H1 (cell line): Measurements from ENCODE around the gene TOGARAM1. TPM values are rescaled to one million over a fixed set of nuclear protein-coding genes. Genes with fewer than 3 reads are reported as not detected.

Experiments
- CTCF ChIA-PET: fragments of 300-600 bp; sonication (Branson Sonifier 250); formaldehyde crosslinking; loops from one replicate; lab custom pipeline; 2021; ENCODE audit not compliant: partially characterized antibody; lab: Charles Lee
- POLR2A ChIA-PET: fragments of 300-600 bp; sonication (Branson Sonifier 250); formaldehyde crosslinking; loops from one replicate; lab custom pipeline; 2021; ENCODE audit warnings: inconsistent platforms; ENCODE audit not compliant: partially characterized antibody; lab: Charles Lee
- DNase-seq, 2 experiments: peaks; one replicate each; pipeline versions ENCODE4 v3.0.0 to v3.0.0-alpha.2; 2010 to 2022; ENCODE audit warnings: low spot score in 2 of 2, low read depth in 1 of 2, mixed read lengths in 1 of 2
- FAIRE-seq: peaks from 2 replicates; lab custom pipeline; 2011; peaks lifted over from hg19 to GRCh38; lab: Jason Lieb, UNC
- H2AFZ ChIP-seq: 2 replicates; pipeline ENCODE4 v1.8.1; 2012; ENCODE audit warnings: low read length, inconsistent platforms
- H2AK5ac ChIP-seq: 2 replicates; pipeline ENCODE4 v1.6.1; 2013; ENCODE audit warnings: low read depth, low read length
- H2BK120ac ChIP-seq: replicated peaks from 2 replicates; pipeline ENCODE3; 2013; ENCODE audit warnings: low read depth, low read length, inconsistent platforms
- H2BK12ac ChIP-seq: 2 replicates; pipeline ENCODE4 v1.6.1; 2013; ENCODE audit warnings: low read depth, low read length
- H2BK15ac ChIP-seq: 2 replicates; pipeline ENCODE4 v1.6.1; 2013; ENCODE audit warnings: low read length
- H2BK20ac ChIP-seq: 2 replicates; pipeline ENCODE4 v1.6.1; 2013; ENCODE audit warnings: low read length
- H2BK5ac ChIP-seq: 2 replicates; pipeline ENCODE4 v1.6.1; 2013; ENCODE audit warnings: low read depth, low read length
- H3K14ac ChIP-seq: 2 replicates; pipeline ENCODE4 v1.6.1; 2013; ENCODE audit warnings: inconsistent platforms; ENCODE audit not compliant: insufficient read length
- H3K18ac ChIP-seq: 2 replicates; pipeline ENCODE4 v1.6.1; 2013; ENCODE audit warnings: low read length; ENCODE audit errors: extremely low read depth
- H3K23ac ChIP-seq: 2 replicates; pipeline ENCODE4 v1.6.1; 2013; ENCODE audit warnings: inconsistent platforms; ENCODE audit not compliant: insufficient read length
- H3K23me2 ChIP-seq: 2 replicates; pipeline ENCODE4 v1.6.1; 2013; ENCODE audit warnings: low read depth, low read length
- H3K27ac ChIP-seq: 2 replicates; pipeline ENCODE4 v1.6.1; 2011; ENCODE audit warnings: low read depth, low read length, inconsistent platforms
- H3K27me3 ChIP-seq, 4 experiments: replicated peaks in 1 of 4; 1 replicate in 1 of 4; 2 replicates in 3 of 4; pipeline versions ENCODE4 v1.6.1 to v1.8.1; 2011 to 2013; ENCODE audit warnings: low read length in 3 of 4, mild to moderate bottlenecking in 3 of 4, inconsistent platforms in 2 of 4, mixed read lengths in 2 of 4, moderate library complexity in 1 of 4; ENCODE audit not compliant: control insufficient read depth in 3 of 4, insufficient read depth in 3 of 4; ENCODE audit errors: extremely low read depth in 1 of 4
- H3K36me3 ChIP-seq, 4 experiments: 2 replicates each; pipeline versions ENCODE4 v1.6.1 to v1.8.1; 2011 to 2013; ENCODE audit warnings: mild to moderate bottlenecking in 4 of 4, low read length in 3 of 4, moderate library complexity in 2 of 4, control low read depth in 1 of 4, inconsistent platforms in 1 of 4; ENCODE audit not compliant: insufficient read depth in 4 of 4, control insufficient read depth in 2 of 4
- H3K4ac ChIP-seq: replicated peaks from 2 replicates; pipeline ENCODE3; 2013; ENCODE audit warnings: low read length, low read depth, mixed read lengths, inconsistent platforms; ENCODE audit not compliant: insufficient read length
- H3K4me1 ChIP-seq, 4 experiments: replicated peaks in 1 of 4; 1 replicate in 1 of 4; 2 replicates in 3 of 4; pipeline versions ENCODE4 v1.6.1 to v1.8.1; 2011 to 2013; ENCODE audit warnings: low read length in 3 of 4, inconsistent platforms in 2 of 4, mixed read lengths in 1 of 4; ENCODE audit not compliant: insufficient read depth in 4 of 4, control insufficient read depth in 3 of 4
- H3K4me2 ChIP-seq, 2 experiments: 2 replicates each; pipeline versions ENCODE4 v1.6.1 to v1.8.1; 2011 to 2013; ENCODE audit warnings: low read depth in 2 of 2, low read length in 2 of 2, control low read depth in 1 of 2, inconsistent platforms in 1 of 2, mild to moderate bottlenecking in 1 of 2; ENCODE audit not compliant: insufficient read depth in 1 of 2
- H3K4me3 ChIP-seq, 4 experiments: fragments of 200-600, 300-600 bp in 1 of 4; sonication (generic), shearing (Covaris generic), sonication (Bioruptor Twin) in 1 of 4; 2 replicates each; pipeline versions ENCODE4 v1.5.1 to v1.8.1; 2011 to 2016; ENCODE audit warnings: low read length in 4 of 4, low read depth in 3 of 4, control low read depth in 2 of 4, inconsistent platforms in 2 of 4, mild to moderate bottlenecking in 2 of 4, mixed read lengths in 1 of 4, moderate library complexity in 1 of 4; ENCODE audit not compliant: insufficient read depth in 2 of 4; ENCODE audit errors: extremely low read depth in 1 of 4
- H3K56ac ChIP-seq: replicated peaks from 2 replicates; pipeline ENCODE3; 2013; ENCODE audit warnings: low read depth, mild to moderate bottlenecking, mixed read lengths, low read length, inconsistent platforms; ENCODE audit not compliant: insufficient read length
- H3K79me1 ChIP-seq: 2 replicates; pipeline ENCODE4 v1.6.1; 2013; ENCODE audit warnings: low read depth, low read length, control low read depth
- H3K79me2 ChIP-seq, 2 experiments: 2 replicates each; pipeline versions ENCODE4 v1.6.1 to v1.8.1; 2012 to 2013; ENCODE audit warnings: low read length in 2 of 2, mild to moderate bottlenecking in 2 of 2, inconsistent platforms in 1 of 2; ENCODE audit not compliant: insufficient read depth in 2 of 2, control insufficient read depth in 1 of 2
- H3K9ac ChIP-seq, 4 experiments: replicated peaks in 1 of 4; 1 replicate in 1 of 4; 2 replicates in 3 of 4; pipeline versions ENCODE4 v1.6.1 to v1.8.1; 2011 to 2013; ENCODE audit warnings: low read depth in 3 of 4, low read length in 3 of 4, control low read depth in 2 of 4, mild to moderate bottlenecking in 2 of 4, moderate library complexity in 2 of 4, inconsistent platforms in 1 of 4; ENCODE audit errors: extremely low read depth in 1 of 4
- H3K9me3 ChIP-seq, 2 experiments: 2 replicates each; pipeline versions ENCODE4 v1.6.1 to v1.8.1; 2012 to 2013; ENCODE audit warnings: mild to moderate bottlenecking in 2 of 2, moderate library complexity in 2 of 2, control low read depth in 1 of 2, inconsistent platforms in 1 of 2, low read depth in 1 of 2, low read length in 1 of 2, mixed read lengths in 1 of 2; ENCODE audit not compliant: insufficient read depth in 2 of 2
- H4K20me1 ChIP-seq, 2 experiments: replicated peaks in 1 of 2; 2 replicates each; pipeline versions ENCODE3 to v1.8.1; 2011 to 2013; ENCODE audit warnings: inconsistent platforms in 2 of 2, low read length in 2 of 2, mild to moderate bottlenecking in 1 of 2; ENCODE audit not compliant: insufficient read depth in 2 of 2, control insufficient read depth in 1 of 2
- H4K5ac ChIP-seq: 2 replicates; pipeline ENCODE4 v1.6.1; 2013; ENCODE audit warnings: low read length, low read depth, mixed read lengths, inconsistent platforms; ENCODE audit not compliant: insufficient read length
- H4K8ac ChIP-seq: 2 replicates; pipeline ENCODE4 v1.8.0; 2013; ENCODE audit warnings: mild to moderate bottlenecking, moderate library complexity, low read length, inconsistent platforms; ENCODE audit not compliant: insufficient read depth; ENCODE audit errors: extremely low read depth
- H4K91ac ChIP-seq: replicated peaks from 2 replicates; pipeline ENCODE3; 2013; ENCODE audit warnings: low read length, mixed read lengths, inconsistent platforms; ENCODE audit not compliant: insufficient read length
- EZH2 ChIP-seq: fragments of 200-600 bp; sonication (generic); IDR thresholded peaks from 2 replicates; pipeline ENCODE4 v1.7.1; 2012; ENCODE audit warnings: low read depth, mild to moderate bottlenecking, moderate library complexity, low read length, inconsistent platforms; ENCODE audit not compliant: severe bottlenecking
- PHF8 ChIP-seq: fragments of 200-600 bp; sonication (generic); conservative IDR thresholded peaks from 2 replicates; pipeline ENCODE4 v1.7.1; 2012; ENCODE audit warnings: low read depth, mild to moderate bottlenecking, inconsistent platforms, low read length, moderate library complexity
- RBBP5 ChIP-seq: IDR thresholded peaks from 2 replicates; pipeline ENCODE4 v1.7.1; 2012; ENCODE audit warnings: low read depth, mild to moderate bottlenecking, inconsistent platforms, low read length, moderate library complexity, borderline replicate concordance
- RXRA ChIP-seq: IDR thresholded peaks from 2 replicates; pipeline ENCODE4 v1.6.1; 2011; ENCODE audit warnings: low read depth, mild to moderate bottlenecking, low read length, moderate library complexity; ENCODE audit not compliant: insufficient read depth
- SIN3A ChIP-seq, 2 experiments: IDR thresholded peaks in 1 of 2; conservative IDR thresholded peaks in 1 of 2; 2 replicates each; pipeline ENCODE4 v1.6.1; 2011 to 2012; ENCODE audit warnings: low read length in 2 of 2, improper control_type of control experiment in 1 of 2, low read depth in 1 of 2, mild to moderate bottlenecking in 1 of 2
- SIX5 ChIP-seq: IDR thresholded peaks from 2 replicates; pipeline ENCODE4 v1.6.1; 2011; ENCODE audit warnings: mild to moderate bottlenecking, low read depth, low read length
- TCF12 ChIP-seq: IDR thresholded peaks from 2 replicates; pipeline ENCODE4 v1.6.1; 2011; ENCODE audit warnings: low read depth, mild to moderate bottlenecking, low read length
- TEAD4 ChIP-seq: IDR thresholded peaks from 2 replicates; pipeline ENCODE4 v1.6.1; 2012; ENCODE audit warnings: low read depth, low read length, inconsistent platforms, mixed read lengths
- ZNF274 ChIP-seq: IDR thresholded peaks from 2 replicates; pipeline ENCODE4 v1.7.0; 2012; ENCODE audit warnings: low read length, borderline replicate concordance; ENCODE audit errors: extremely low read depth
- WGBS, 2 experiments: shearing (Covaris generic) in 1 of 2; methylation state at CpG; one replicate each; pipeline versions ENCODE4 v1.1.6 to v1.1.7; 2013 to 2015; ENCODE audit warnings: low lambda C conversion rate in 2 of 2, mixed read lengths in 2 of 2, inconsistent platforms in 1 of 2, low coverage in 1 of 2, missing lambda C conversion rate in 1 of 2; ENCODE audit not compliant: insufficient replicate concordance in 2 of 2, insufficient coverage in 1 of 2, insufficient read length in 1 of 2; ENCODE audit errors: extremely low coverage in 1 of 2, missing lambda C conversion rate in 1 of 2; 5-methylcytosine and 5-hydroxymethylcytosine counted together
- polyA plus RNA-seq, 7 experiments: library from polyadenylated mRNA; depleted of rRNA in 3 of 7; stranded (reverse) in 5 of 7; unstranded in 2 of 7; fragments of >200 nt in 5 of 7; fragments of 200-250 nt in 2 of 7; gene quantifications; 1 replicate in 5 of 7; 2 replicates in 1 of 7; 4 replicates in 1 of 7; pipeline versions ENCODE4 v1.2.1 to v1.2.3, GENCODE V29; 2011 to 2013; ENCODE audit warnings: missing spikeins in 2 of 7, mixed read lengths in 2 of 7
- total RNA-seq: library from RNA; stranded (reverse); fragmentation: NEBNext Ultra II Directional; extraction: Animal tissue kit (Norgen Biotek cat#: 25700); gene quantifications from 2 replicates; pipeline ENCODE4 v1.2.1, GENCODE V29; 2021
- TF ChIP-seq, protein P1 (sequence below): IDR thresholded peaks from 2 replicates; pipeline ENCODE4 v1.6.1; 2012; ENCODE audit warnings: inconsistent platforms

Gene TOGARAM1
- total and polyA plus RNA-seq, 2 of the 8 experiments (the other 6 are each of a cell fraction or from before 2014, with no cell fraction given) = 2.5 to 6.8 TPM

DNA sequence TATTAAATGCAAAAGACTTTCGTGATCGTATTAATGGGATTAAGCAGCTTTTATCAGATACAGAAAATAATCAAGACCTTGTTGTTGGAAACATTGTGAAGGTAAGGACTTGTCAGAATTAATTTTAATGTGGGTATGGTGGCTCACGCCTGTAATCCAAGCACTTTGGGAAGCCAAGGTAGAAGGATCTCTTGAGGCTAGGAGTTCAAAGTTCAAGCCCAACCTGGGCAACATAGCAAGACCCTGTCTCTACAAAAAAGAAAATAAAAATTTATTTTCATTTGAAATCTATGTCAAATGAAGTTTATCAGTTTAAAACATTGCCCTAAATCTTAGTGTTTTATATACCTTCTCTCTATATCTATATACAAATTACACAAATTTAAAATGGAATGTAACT lies 104.7 kb downstream of the TOGARAM1 start:
- no peak for DNase-seq
- TF ChIP-seq TCF12 (no peak), TEAD4 (no peak), ZNF274 (no peak), SIX5 (no peak), PHF8 (no peak), RXRA (no peak), RBBP5 (no peak), EZH2 (no peak), SIN3A (conservative IDR thresholded peaks at IDR 0.05 in 1 of 2, IDR thresholded peaks at IDR 0.05 in 1 of 2; ENCODE audit: low read depth in 1 of 2, low read length in 2 of 2) (no peak)
- TF ChIP-seq, protein P1, sequence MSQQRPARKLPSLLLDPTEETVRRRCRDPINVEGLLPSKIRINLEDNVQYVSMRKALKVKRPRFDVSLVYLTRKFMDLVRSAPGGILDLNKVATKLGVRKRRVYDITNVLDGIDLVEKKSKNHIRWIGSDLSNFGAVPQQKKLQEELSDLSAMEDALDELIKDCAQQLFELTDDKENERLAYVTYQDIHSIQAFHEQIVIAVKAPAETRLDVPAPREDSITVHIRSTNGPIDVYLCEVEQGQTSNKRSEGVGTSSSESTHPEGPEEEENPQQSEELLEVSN = no peak

More for the DNA sequence above, 104.7 kb downstream of the TOGARAM1 start:
- no peaks in the 10 kb centered on the region for H4K20me1 ChIP-seq
- H3K9me3 ChIP-seq = no peaks in the 10 kb centered on the region
- no peak overlapping the region for H2BK120ac ChIP-seq
- no peak overlapping the region for H4K91ac ChIP-seq
- H2BK12ac ChIP-seq = no peak overlapping the region
- H3K23me2 ChIP-seq = no peaks in the 10 kb centered on the region
- no peaks in the 10 kb centered on the region for H3K79me2 ChIP-seq
- H3K56ac ChIP-seq = no peak overlapping the region
- FAIRE-seq = no peak
- H3K9ac ChIP-seq = no peak overlapping the region
- H3K4me2 ChIP-seq = no peak overlapping the region
- H3K18ac ChIP-seq = no peak overlapping the region
- H3K23ac ChIP-seq = no peak overlapping the region
- no peaks in the 10 kb centered on the region for H3K27me3 ChIP-seq
- H3K4me3 ChIP-seq = no peak overlapping the region
- CTCF ChIA-PET = no interaction called here
- H3K4ac ChIP-seq = no peak overlapping the region
- no peak overlapping the region for H2AFZ ChIP-seq
- no peak overlapping the region for H2BK15ac ChIP-seq
- H3K27ac ChIP-seq = no peak overlapping the region
- H3K14ac ChIP-seq = no peak overlapping the region
- H2BK5ac ChIP-seq = no peak overlapping the region
- no peak overlapping the region for H4K8ac ChIP-seq
- H3K79me1 ChIP-seq = peaks cover 3% of the 10 kb centered on the region; the same call in 1 of the 2 replicates
- POLR2A ChIA-PET = no interaction called here
- H4K5ac ChIP-seq = no peak overlapping the region
- no peak overlapping the region for H2BK20ac ChIP-seq
- no peaks in the 10 kb centered on the region; a peak in 2 of 8 replicates for H3K36me3 ChIP-seq
- H2AK5ac ChIP-seq = no peak overlapping the region
- no peaks in the 10 kb centered on the region for H3K4me1 ChIP-seq
- 87% methylated on average over 3 of the region's 3 CpGs; no CpG with 5 or more reads in 1 of the 2 experiments for WGBS, 2 experiments
